ENCODE results near the gene CUX1.

GRCh38 chr7:101899616-101900015, 82.2 kb downstream of the CUX1 start:
- TF ChIP-seq POLR2A (IDR thresholded peaks at IDR 0.05) = no peak
- TF ChIP-seq CTCF (IDR thresholded peaks at IDR 0.05) = no peak

All from breast epithelium (tissue), 3 donors.